ENCODE measurements around the gene TMED7.
A peak's percentile ranks its signal among the peaks of the same experiment; 100 is the strongest.

TMED7 gene

DNA sequence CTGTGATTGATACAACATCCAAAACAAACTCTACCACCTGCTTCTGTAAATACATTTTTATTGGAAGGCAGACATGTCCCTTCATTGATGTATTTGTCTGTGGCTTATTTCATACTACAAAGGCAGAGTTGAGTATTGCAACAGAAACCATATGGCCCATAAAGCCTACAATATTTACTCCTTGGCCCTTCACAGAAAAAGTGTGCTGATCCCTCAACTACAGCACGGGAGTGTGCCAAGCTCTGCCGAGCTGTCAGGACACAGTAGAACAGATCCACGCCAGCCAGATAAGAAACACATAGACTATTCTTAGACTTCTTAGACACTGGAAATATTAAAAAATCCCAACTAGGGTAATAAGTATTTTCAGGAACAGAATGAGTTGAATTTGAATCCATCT lies 36.8 kb downstream of the TMED7 start:
- H2AFZ ChIP-seq (ENCODE audit: low read depth, low read length): no peak overlapping the region
- no peaks in the 10 kb centered on the region for H3K36me3 ChIP-seq (ENCODE audit: insufficient read depth, low read length)
- no peak overlapping the region for H3K9ac ChIP-seq (ENCODE audit: low read depth, low read length)
- no peak overlapping the region for H3K27ac ChIP-seq (ENCODE audit: low read length)
- H3K4me1 ChIP-seq (ENCODE audit: insufficient read depth, low read length): no peaks in the 10 kb centered on the region
- ATAC-seq (ENCODE audit: insufficient read depth, low read depth): no peak
- H3K27me3 ChIP-seq (ENCODE audit: insufficient read depth, low read length, poor library complexity): no peaks in the 10 kb centered on the region
- no peak overlapping the region for H3K4me2 ChIP-seq (ENCODE audit: insufficient read depth, low read length)
- H3K4me3 ChIP-seq (ENCODE audit: low read depth in 1 of 2, low read length in 2 of 2): no peak overlapping the region
- no peaks in the 10 kb centered on the region for H3K9me3 ChIP-seq (ENCODE audit: insufficient read depth, low read length, severe bottlenecking)
- no peaks in the 10 kb centered on the region for H3K79me2 ChIP-seq (ENCODE audit: insufficient read depth, low read length)
- TF ChIP-seq, protein P1, sequence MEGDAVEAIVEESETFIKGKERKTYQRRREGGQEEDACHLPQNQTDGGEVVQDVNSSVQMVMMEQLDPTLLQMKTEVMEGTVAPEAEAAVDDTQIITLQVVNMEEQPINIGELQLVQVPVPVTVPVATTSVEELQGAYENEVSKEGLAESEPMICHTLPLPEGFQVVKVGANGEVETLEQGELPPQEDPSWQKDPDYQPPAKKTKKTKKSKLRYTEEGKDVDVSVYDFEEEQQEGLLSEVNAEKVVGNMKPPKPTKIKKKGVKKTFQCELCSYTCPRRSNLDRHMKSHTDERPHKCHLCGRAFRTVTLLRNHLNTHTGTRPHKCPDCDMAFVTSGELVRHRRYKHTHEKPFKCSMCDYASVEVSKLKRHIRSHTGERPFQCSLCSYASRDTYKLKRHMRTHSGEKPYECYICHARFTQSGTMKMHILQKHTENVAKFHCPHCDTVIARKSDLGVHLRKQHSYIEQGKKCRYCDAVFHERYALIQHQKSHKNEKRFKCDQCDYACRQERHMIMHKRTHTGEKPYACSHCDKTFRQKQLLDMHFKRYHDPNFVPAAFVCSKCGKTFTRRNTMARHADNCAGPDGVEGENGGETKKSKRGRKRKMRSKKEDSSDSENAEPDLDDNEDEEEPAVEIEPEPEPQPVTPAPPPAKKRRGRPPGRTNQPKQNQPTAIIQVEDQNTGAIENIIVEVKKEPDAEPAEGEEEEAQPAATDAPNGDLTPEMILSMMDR (IDR thresholded peaks at IDR 0.05; ENCODE audit: borderline replicate concordance, extremely low read depth, low read length, poor library complexity, severe bottlenecking): no peak
- no peak for TF ChIP-seq EZH2 (IDR thresholded peaks at IDR 0.05; ENCODE audit: borderline replicate concordance, low read depth, low read length, severe bottlenecking)
- H4K20me1 ChIP-seq (ENCODE audit: insufficient read depth, low read length): no peaks in the 10 kb centered on the region
- no peak for DNase-seq

DNA sequence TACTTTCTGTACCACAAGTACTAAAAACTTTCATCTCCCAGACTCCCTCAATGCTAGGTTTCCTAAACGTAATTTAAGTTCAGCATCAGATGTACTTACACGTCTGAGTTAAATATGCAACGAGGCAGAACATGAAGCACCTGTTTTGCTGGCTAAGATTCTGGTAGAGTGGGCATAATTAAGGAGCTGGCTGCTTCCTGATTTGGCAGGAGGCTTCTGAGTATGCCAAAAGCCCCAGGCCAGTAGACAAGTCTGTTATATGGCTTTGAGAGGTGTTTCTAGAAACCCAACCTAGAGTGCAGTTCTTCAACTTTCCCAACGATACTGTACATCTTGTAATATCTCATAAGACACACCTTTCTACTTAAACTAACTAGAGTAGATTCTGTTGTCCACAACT lies 37.2 kb downstream of the TMED7 start:
- TF ChIP-seq EZH2 (IDR thresholded peaks at IDR 0.05; ENCODE audit: borderline replicate concordance, low read depth, low read length, severe bottlenecking): no peak
- TF ChIP-seq, protein P1 (IDR thresholded peaks at IDR 0.05; ENCODE audit: borderline replicate concordance, extremely low read depth, low read length, poor library complexity, severe bottlenecking): no peak
- H3K4me3 ChIP-seq (ENCODE audit: low read depth in 1 of 2, low read length in 2 of 2): no peak overlapping the region
- no peak overlapping the region for H3K27ac ChIP-seq (ENCODE audit: low read length)
- DNase-seq: no peak
- ATAC-seq (ENCODE audit: insufficient read depth, low read depth): no peak
- H3K27me3 ChIP-seq (ENCODE audit: insufficient read depth, low read length, poor library complexity): no peaks in the 10 kb centered on the region
- no peak overlapping the region for H2AFZ ChIP-seq (ENCODE audit: low read depth, low read length)
- no peaks in the 10 kb centered on the region for H3K79me2 ChIP-seq (ENCODE audit: insufficient read depth, low read length)
- H3K9ac ChIP-seq (ENCODE audit: low read depth, low read length): no peak overlapping the region
- no peaks in the 10 kb centered on the region for H3K4me1 ChIP-seq (ENCODE audit: insufficient read depth, low read length)
- H4K20me1 ChIP-seq (ENCODE audit: insufficient read depth, low read length): no peaks in the 10 kb centered on the region
- H3K4me2 ChIP-seq (ENCODE audit: insufficient read depth, low read length): no peak overlapping the region
- no peaks in the 10 kb centered on the region for H3K36me3 ChIP-seq (ENCODE audit: insufficient read depth, low read length)
- H3K9me3 ChIP-seq (ENCODE audit: insufficient read depth, low read length, severe bottlenecking): no peaks in the 10 kb centered on the region

DNA sequence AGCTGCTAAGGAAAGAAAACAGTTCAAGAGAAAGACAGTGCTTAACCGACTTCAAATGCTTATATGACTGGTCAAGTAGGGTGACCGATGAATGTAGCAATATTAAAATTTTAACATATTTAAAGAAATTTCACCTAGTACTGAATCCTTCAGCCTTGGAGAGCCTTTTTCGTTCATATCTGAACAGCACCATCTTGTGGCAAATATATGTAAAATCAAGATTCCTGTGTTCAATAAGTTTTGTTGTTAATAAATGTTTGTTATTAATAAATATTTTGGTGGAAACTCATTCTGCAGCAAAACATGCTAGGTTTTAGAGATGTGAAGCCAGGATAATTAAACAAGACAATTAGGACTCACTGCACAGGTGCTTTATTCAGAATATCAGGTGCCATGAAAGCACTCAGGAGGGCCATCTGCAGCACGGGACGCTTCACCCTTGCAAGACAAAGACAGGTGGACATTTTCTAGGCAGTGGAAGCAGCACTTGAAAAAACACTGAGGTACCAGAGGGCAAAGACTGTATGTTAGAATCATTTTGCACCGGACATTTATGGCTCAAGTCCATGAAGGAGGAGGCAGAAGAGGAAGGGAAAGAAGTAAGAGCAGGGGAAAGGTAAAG lies 39.2 kb downstream of the TMED7 start:
- no peaks in the 10 kb centered on the region for H3K9me3 ChIP-seq (ENCODE audit: insufficient read depth, low read length, severe bottlenecking)
- ATAC-seq (ENCODE audit: insufficient read depth, low read depth): peak; percentile 40; the same call in 1 of the 3 replicates
- no peak for TF ChIP-seq EZH2 (IDR thresholded peaks at IDR 0.05; ENCODE audit: borderline replicate concordance, low read depth, low read length, severe bottlenecking)
- TF ChIP-seq, protein P1 (IDR thresholded peaks at IDR 0.05; ENCODE audit: borderline replicate concordance, extremely low read depth, low read length, poor library complexity, severe bottlenecking): peak; percentile 67
- no peaks in the 10 kb centered on the region for H3K79me2 ChIP-seq (ENCODE audit: insufficient read depth, low read length)
- H3K4me1 ChIP-seq (ENCODE audit: insufficient read depth, low read length): no peaks in the 10 kb centered on the region
- no peak overlapping the region for H3K4me3 ChIP-seq (ENCODE audit: low read depth in 1 of 2, low read length in 2 of 2)
- H4K20me1 ChIP-seq (ENCODE audit: insufficient read depth, low read length): no peaks in the 10 kb centered on the region
- no peaks in the 10 kb centered on the region for H3K27me3 ChIP-seq (ENCODE audit: insufficient read depth, low read length, poor library complexity)
- no peak overlapping the region for H3K27ac ChIP-seq (ENCODE audit: low read length)
- DNase-seq: no peak
- no peak overlapping the region for H3K4me2 ChIP-seq (ENCODE audit: insufficient read depth, low read length)
- no peak overlapping the region for H3K9ac ChIP-seq (ENCODE audit: low read depth, low read length)
- no peak overlapping the region for H2AFZ ChIP-seq (ENCODE audit: low read depth, low read length)
- no peaks in the 10 kb centered on the region for H3K36me3 ChIP-seq (ENCODE audit: insufficient read depth, low read length)

Data from DND-41 (cell line).